SK-N-SH (cell line): ENCODE measurements around the gene PTPN2. TPM values are rescaled to one million over a fixed set of nuclear protein-coding genes. Genes with fewer than 3 reads are reported as not detected.

ENCODE experiments used
- CTCF ChIA-PET: fragments of 300-600, 350-600 bp; formaldehyde crosslinking; extraction: SDS; loops from one replicate; lab custom pipeline; 2021; lab: Yijun Ruan, JAX
- POLR2A ChIA-PET: fragments of 350-600 bp; sonication (Branson Sonifier 250); formaldehyde crosslinking; extraction: SDS; loops from one replicate; lab custom pipeline; 2020; ENCODE audit warnings: antibody characterized with exemption, inconsistent platforms; lab: Yijun Ruan, JAX
- DNase-seq: peaks from one replicate; pipeline ENCODE4 v3.0.0; 2012
- H2AFZ ChIP-seq: fragments of 200-600 bp; sonication (generic); 2 replicates; pipeline ENCODE4 v1.8.1; 2016; ENCODE audit warnings: antibody characterized with exemption, mild to moderate bottlenecking, low read depth
- H3F3A ChIP-seq: fragments of 200-600 bp; sonication (generic); replicated peaks from 2 replicates; pipeline ENCODE3; 2016; ENCODE audit warnings: antibody characterized with exemption, mild to moderate bottlenecking; ENCODE audit not compliant: insufficient read depth
- H3K27ac ChIP-seq, 2 experiments: fragments of 200-500 bp in 1 of 2; fragments of 200-600 bp in 1 of 2; sonication (Bioruptor generic) in 1 of 2; sonication (generic), shearing (Covaris generic) in 1 of 2; 2 replicates each; pipeline versions ENCODE4 v1.5.1 to v1.6.1; 2014 to 2016; ENCODE audit warnings: low read depth in 2 of 2, inconsistent platforms in 1 of 2, low read length in 1 of 2, mild to moderate bottlenecking in 1 of 2, mixed read lengths in 1 of 2
- H3K27me3 ChIP-seq: fragments of 200-600 bp; sonication (generic), shearing (Covaris generic); 2 replicates; pipeline ENCODE4 v1.6.1; 2016; ENCODE audit warnings: mixed run types; ENCODE audit not compliant: insufficient read depth
- H3K36me3 ChIP-seq, 2 experiments: fragments of 200-500 bp in 1 of 2; fragments of 200-600 bp in 1 of 2; sonication (Bioruptor generic) in 1 of 2; sonication (generic) in 1 of 2; replicated peaks in 1 of 2; 2 replicates each; pipeline versions ENCODE3 to v1.5.1; 2014 to 2016; ENCODE audit warnings: low read length in 1 of 2, mild to moderate bottlenecking in 1 of 2; ENCODE audit not compliant: insufficient read depth in 2 of 2, control insufficient read depth in 1 of 2
- H3K4me1 ChIP-seq, 2 experiments: fragments of 200-500 bp in 1 of 2; fragments of 200-600 bp in 1 of 2; sonication (Bioruptor generic) in 1 of 2; sonication (generic), shearing (Covaris generic) in 1 of 2; 2 replicates each; pipeline versions ENCODE4 v1.5.1 to v1.6.1; 2014 to 2016; ENCODE audit warnings: low read depth in 1 of 2, low read length in 1 of 2, mixed run types in 1 of 2; ENCODE audit not compliant: insufficient read depth in 2 of 2, control insufficient read depth in 1 of 2
- H3K4me2 ChIP-seq: fragments of 200-600 bp; sonication (generic), shearing (Covaris generic); 2 replicates; pipeline ENCODE4 v1.6.1; 2017; ENCODE audit warnings: mixed run types
- H3K4me3 ChIP-seq, 2 experiments: fragments of 200-500 bp in 1 of 2; fragments of 200-600 bp in 1 of 2; sonication (Bioruptor generic) in 1 of 2; sonication (generic), shearing (Covaris generic) in 1 of 2; 2 replicates each; pipeline versions ENCODE4 v1.5.1 to v1.8.1; 2014 to 2016; ENCODE audit warnings: low read depth in 2 of 2, inconsistent platforms in 1 of 2, low read length in 1 of 2, mild to moderate bottlenecking in 1 of 2, mixed read lengths in 1 of 2, moderate library complexity in 1 of 2
- H3K79me2 ChIP-seq: fragments of 200-600 bp; sonication (generic); 2 replicates; pipeline ENCODE4 v1.8.1; 2017; ENCODE audit warnings: mild to moderate bottlenecking; ENCODE audit not compliant: insufficient read depth
- H3K9ac ChIP-seq: fragments of 200-600 bp; sonication (generic); 2 replicates; pipeline ENCODE4 v1.6.1; 2017; ENCODE audit warnings: mixed run types
- H3K9me2 ChIP-seq: fragments of 200-600 bp; sonication (generic); 2 replicates; pipeline ENCODE4 v1.6.1; 2017; ENCODE audit warnings: mixed run types
- H3K9me3 ChIP-seq: fragments of 200-600 bp; sonication (generic); 2 replicates; pipeline ENCODE4 v1.6.1; 2017; ENCODE audit warnings: mixed run types, mild to moderate bottlenecking, moderate library complexity
- H4K20me1 ChIP-seq: fragments of 200-600 bp; sonication (generic); 2 replicates; pipeline ENCODE4 v1.6.1; 2017; ENCODE audit warnings: mild to moderate bottlenecking, mixed run types; ENCODE audit not compliant: insufficient read depth
- CHD2 ChIP-seq: fragments of 150-350 bp; IDR thresholded peaks from 2 replicates; pipeline ENCODE4 v1.6.1; 2018; ENCODE audit warnings: low read length; ENCODE audit not compliant: partially characterized antibody
- CTCF ChIP-seq: fragments of 200-600 bp; sonication (generic); IDR thresholded peaks from 2 replicates; pipeline ENCODE4 v1.6.1; 2017; ENCODE audit warnings: antibody characterized with exemption, mild to moderate bottlenecking, moderate library complexity
- ELF1 ChIP-seq: IDR thresholded peaks from 2 replicates; pipeline ENCODE4 v1.4.0; 2012
- FOSL2 ChIP-seq: IDR thresholded peaks from 2 replicates; pipeline ENCODE4 v1.4.0; 2012; ENCODE audit warnings: low read depth, mild to moderate bottlenecking, moderate library complexity, borderline replicate concordance
- FOXJ3 ChIP-seq: sonication (generic); formaldehyde crosslinking; IDR thresholded peaks from 2 replicates; pipeline ENCODE4 v1.5.1; 2020; ENCODE audit warnings: mild to moderate bottlenecking, missing genetic modification reagents
- JUND ChIP-seq: IDR thresholded peaks from 2 replicates; pipeline ENCODE4 v1.4.0; 2012
- MEF2A ChIP-seq: IDR thresholded peaks from 2 replicates; pipeline ENCODE4 v1.4.0; 2012; ENCODE audit warnings: low read depth, borderline replicate concordance
- NFIC ChIP-seq: IDR thresholded peaks from 2 replicates; pipeline ENCODE4 v1.4.0; 2012; ENCODE audit warnings: borderline replicate concordance
- NRF1 ChIP-seq: IDR thresholded peaks from 2 replicates; pipeline ENCODE4 v1.6.1; 2012; ENCODE audit warnings: low read depth, mild to moderate bottlenecking, low read length
- POLR2AphosphoS5 ChIP-seq: IDR thresholded peaks from 2 replicates; pipeline ENCODE4 v1.6.1; 2012; ENCODE audit warnings: low read depth, low read length
- RAD21 ChIP-seq: IDR thresholded peaks from 2 replicates; pipeline ENCODE4 v1.6.1; 2012; ENCODE audit warnings: mild to moderate bottlenecking, low read length
- RCOR1 ChIP-seq: fragments of 150-350 bp; IDR thresholded peaks from 2 replicates; pipeline ENCODE4 v1.6.1; 2017; ENCODE audit warnings: antibody characterized with exemption, low read length
- RFX5 ChIP-seq: IDR thresholded peaks from 2 replicates; pipeline ENCODE4 v1.6.1; 2012; ENCODE audit warnings: mild to moderate bottlenecking, improper control_type of control experiment, low read length
- RXRA ChIP-seq: IDR thresholded peaks from 2 replicates; pipeline ENCODE4 v1.4.0; 2012; ENCODE audit warnings: low read depth, mild to moderate bottlenecking, borderline replicate concordance
- SIN3A ChIP-seq: IDR thresholded peaks from 2 replicates; pipeline ENCODE4 v1.6.1; 2012; ENCODE audit warnings: low read depth, mild to moderate bottlenecking, low read length, moderate library complexity, borderline replicate concordance
- TAF1 ChIP-seq: IDR thresholded peaks from 2 replicates; pipeline ENCODE4 v1.6.1; 2012; ENCODE audit warnings: low read depth, mild to moderate bottlenecking, low read length, moderate library complexity, borderline replicate concordance
- TCF12 ChIP-seq: IDR thresholded peaks from 2 replicates; pipeline ENCODE4 v1.4.0; 2012
- ZBTB33 ChIP-seq: IDR thresholded peaks from 2 replicates; pipeline ENCODE4 v1.4.0; 2012; ENCODE audit warnings: low read depth, borderline replicate concordance
- WGBS: methylation state at CpG from one replicate; pipeline ENCODE4 v1.1.6; 2017; ENCODE audit warnings: low lambda C conversion rate; 5-methylcytosine and 5-hydroxymethylcytosine counted together
- polyA plus RNA-seq, 3 experiments: library from polyadenylated mRNA; depleted of rRNA; stranded (reverse); fragments of >200 nt; gene quantifications; 2 replicates each; pipeline ENCODE4 v1.2.3, GENCODE V29; 2012
- TF ChIP-seq, protein P1 (sequence below): IDR thresholded peaks from 2 replicates; pipeline ENCODE4 v1.4.0; 2012; ENCODE audit warnings: low read depth
- TF ChIP-seq, protein P2 (sequence below): fragments of 150-350 bp; IDR thresholded peaks from 2 replicates; pipeline ENCODE4 v1.6.1; 2017; ENCODE audit warnings: antibody characterized with exemption, low read length, low read depth, borderline replicate concordance
- TF ChIP-seq, protein P3 (sequence below): IDR thresholded peaks from 2 replicates; pipeline ENCODE4 v1.4.0; 2012; ENCODE audit warnings: low read depth, borderline replicate concordance

The PTPN2 gene
- polyA plus RNA-seq, 1 of the 3 experiments (the other 2 are of a cell fraction), result 11.2 TPM

DNA sequence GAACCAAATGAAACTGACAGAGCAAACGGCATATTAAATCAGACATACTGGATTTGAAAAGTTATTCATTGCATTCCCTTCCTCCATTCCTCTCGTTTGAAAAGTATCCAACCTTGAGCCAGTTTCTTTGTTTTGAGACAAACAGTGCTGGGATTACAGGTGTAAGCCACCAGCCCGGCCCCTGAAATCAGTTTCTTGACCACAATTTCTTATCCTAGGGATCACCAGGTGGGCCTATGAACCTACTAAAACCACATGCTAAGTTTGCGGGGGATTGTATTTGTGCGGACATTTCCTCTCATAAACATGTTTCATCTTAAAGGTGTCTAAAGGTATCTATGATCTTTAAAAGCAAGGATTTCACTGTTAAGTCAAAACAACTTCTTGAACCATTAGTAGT lies 11.6 kb downstream of the PTPN2 start:
- no peaks in the 10 kb centered on the region for H3K27me3 ChIP-seq
- H3K79me2 ChIP-seq, result peaks cover 40% of the 10 kb centered on the region
- TF ChIP-seq RCOR1 (no peak), RAD21 (no peak), CHD2 (no peak), SIN3A (no peak), CTCF (no peak), JUND (no peak), MEF2A (no peak), ELF1 (no peak), NFIC (no peak)
- TF ChIP-seq, protein P1, sequence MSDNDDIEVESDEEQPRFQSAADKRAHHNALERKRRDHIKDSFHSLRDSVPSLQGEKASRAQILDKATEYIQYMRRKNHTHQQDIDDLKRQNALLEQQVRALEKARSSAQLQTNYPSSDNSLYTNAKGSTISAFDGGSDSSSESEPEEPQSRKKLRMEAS, result no peak
- TF ChIP-seq, all 33 proteins: peak for 0
- Histone ChIP-seq H3K9me2 (no peaks in the 10 kb centered on the region), H3K4me3 (no peak overlapping the region), H4K20me1 (no peaks in the 10 kb centered on the region), H3F3A (no peaks in the 10 kb centered on the region), H2AFZ (no peak overlapping the region), H3K9me3 (no peaks in the 10 kb centered on the region), H3K27ac (no peak overlapping the region), H3K36me3 (peaks cover 0 to 3% of the 10 kb centered on the region in 2 experiments), H3K4me1 (no peaks in the 10 kb centered on the region), H3K9ac (no peak overlapping the region), H3K4me2 (no peak overlapping the region)
- 93% methylated on average over 5 of the region's 5 CpGs for WGBS
- CTCF ChIA-PET, result interaction anchor here (2.1 kb wide), 1 partner anchor 62 kb away, joined by 6 read pairs; no protein-coding TSS in a partner anchor
- no peak for DNase-seq
- POLR2A ChIA-PET, result no interaction called here

DNA sequence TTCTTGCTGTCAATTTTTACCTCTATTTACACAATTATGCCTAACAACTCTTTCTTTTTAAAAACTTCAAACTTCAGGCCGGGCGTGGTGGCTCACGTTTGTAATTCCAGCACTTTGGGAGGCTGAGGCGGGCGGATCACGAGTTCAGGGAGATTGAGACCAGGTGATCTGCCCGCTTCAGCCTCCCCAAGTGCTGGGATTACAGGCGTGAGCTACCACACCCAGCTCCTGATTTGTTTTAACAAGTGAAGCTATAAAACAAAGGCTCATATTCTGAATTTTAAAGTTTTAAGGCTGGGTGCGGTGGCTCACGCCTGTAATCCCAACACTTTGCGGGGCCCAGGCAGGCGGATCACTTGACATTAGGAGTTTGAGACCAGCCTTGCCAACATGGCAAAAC lies 15.5 kb downstream of the PTPN2 start:
- no peak overlapping the region for H3K27ac ChIP-seq
- H3K27me3 ChIP-seq, result no peaks in the 10 kb centered on the region
- ChIA-PET POLR2A (no interaction called here), CTCF (no interaction called here)
- H3K36me3 ChIP-seq, result no peaks in the 10 kb centered on the region
- no peak overlapping the region for H3K4me3 ChIP-seq
- TF ChIP-seq NRF1 (no peak), RXRA (no peak), RAD21 (no peak), CTCF (no peak), ZBTB33 (no peak), FOXJ3 (CRISPR knock-in tag) (no peak), RFX5 (no peak), FOSL2 (no peak), POLR2AphosphoS5 (no peak), TAF1 (no peak), ELF1 (no peak), TCF12 (no peak)
- TF ChIP-seq, protein P2, sequence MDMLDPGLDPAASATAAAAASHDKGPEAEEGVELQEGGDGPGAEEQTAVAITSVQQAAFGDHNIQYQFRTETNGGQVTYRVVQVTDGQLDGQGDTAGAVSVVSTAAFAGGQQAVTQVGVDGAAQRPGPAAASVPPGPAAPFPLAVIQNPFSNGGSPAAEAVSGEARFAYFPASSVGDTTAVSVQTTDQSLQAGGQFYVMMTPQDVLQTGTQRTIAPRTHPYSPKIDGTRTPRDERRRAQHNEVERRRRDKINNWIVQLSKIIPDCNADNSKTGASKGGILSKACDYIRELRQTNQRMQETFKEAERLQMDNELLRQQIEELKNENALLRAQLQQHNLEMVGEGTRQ, result no peak
- TF ChIP-seq, protein P3, sequence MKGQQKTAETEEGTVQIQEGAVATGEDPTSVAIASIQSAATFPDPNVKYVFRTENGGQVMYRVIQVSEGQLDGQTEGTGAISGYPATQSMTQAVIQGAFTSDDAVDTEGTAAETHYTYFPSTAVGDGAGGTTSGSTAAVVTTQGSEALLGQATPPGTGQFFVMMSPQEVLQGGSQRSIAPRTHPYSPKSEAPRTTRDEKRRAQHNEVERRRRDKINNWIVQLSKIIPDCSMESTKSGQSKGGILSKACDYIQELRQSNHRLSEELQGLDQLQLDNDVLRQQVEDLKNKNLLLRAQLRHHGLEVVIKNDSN, result no peak
- peaks cover 40% of the 10 kb centered on the region for H3K79me2 ChIP-seq
- H3K9me2 ChIP-seq, result no peaks in the 10 kb centered on the region
- H3K4me2 ChIP-seq, result no peak overlapping the region
- no peak for DNase-seq
- H3K4me1 ChIP-seq, result no peaks in the 10 kb centered on the region
- no peaks in the 10 kb centered on the region for H4K20me1 ChIP-seq
- H3F3A ChIP-seq, result no peaks in the 10 kb centered on the region
- H3K9me3 ChIP-seq, result no peaks in the 10 kb centered on the region
- WGBS, result 99% methylated on average over 12 of the region's 12 CpGs
- H3K9ac ChIP-seq, result no peak overlapping the region
- H2AFZ ChIP-seq, result no peak overlapping the region
